NCI-H69 (cell line): ENCODE data around the gene SPOCK1.

Experiments used
- DNase-seq: peaks from one replicate; lab custom pipeline; 2025; lab: John Stamatoyannopoulos, UW

SPOCK1 gene

GRCh38 chr5:137195483-137195882, 303.6 kb downstream of the SPOCK1 start:
- peak; percentile 34 for DNase-seq

GRCh38 chr5:137194300-137194699, 304.8 kb downstream of the SPOCK1 start:
- no peak for DNase-seq

GRCh38 chr5:137192293-137192743, 306.8 kb downstream of the SPOCK1 start:
- DNase-seq, result peak; percentile 55

- no peak for DNase-seq
Observed at GRCh38 chr5:137191179-137191578, 307.9 kb downstream of the SPOCK1 start.

GRCh38 chr5:137190441-137190840, 308.7 kb downstream of the SPOCK1 start:
- no peak for DNase-seq

GRCh38 chr5:137190031-137190430, 309.1 kb downstream of the SPOCK1 start:
- DNase-seq, result no peak

GRCh38 chr5:137188566-137188965, 310.6 kb downstream of the SPOCK1 start:
- DNase-seq, result no peak

GRCh38 chr5:137186759-137187461, 312.2 kb downstream of the SPOCK1 start:
- DNase-seq, result no peak

- no peak for DNase-seq
Observed at GRCh38 chr5:137185193-137185592, 313.9 kb downstream of the SPOCK1 start.

GRCh38 chr5:137184734-137185133, 314.4 kb downstream of the SPOCK1 start:
- DNase-seq, result no peak

- DNase-seq, result no peak
Observed at GRCh38 chr5:137182576-137182975, 316.6 kb downstream of the SPOCK1 start.

GRCh38 chr5:137181667-137182066, 317.5 kb downstream of the SPOCK1 start:
- no peak for DNase-seq

GRCh38 chr5:137179203-137179602, 319.9 kb downstream of the SPOCK1 start:
- peak; percentile 91 for DNase-seq

- no peak for DNase-seq
Observed at GRCh38 chr5:137176609-137177008, 322.5 kb downstream of the SPOCK1 start.

GRCh38 chr5:137176126-137176525, 323.0 kb downstream of the SPOCK1 start:
- DNase-seq, result peak; percentile 20

GRCh38 chr5:137174196-137174595, 324.9 kb downstream of the SPOCK1 start:
- peak; percentile 44 for DNase-seq

GRCh38 chr5:137172258-137172657, 326.9 kb downstream of the SPOCK1 start:
- DNase-seq, result no peak

GRCh38 chr5:137167187-137167586, 331.9 kb downstream of the SPOCK1 start:
- DNase-seq, result no peak

GRCh38 chr5:137164961-137165360, 334.2 kb downstream of the SPOCK1 start:
- no peak for DNase-seq

GRCh38 chr5:137164536-137164935, 334.6 kb downstream of the SPOCK1 start:
- no peak for DNase-seq

- no peak for DNase-seq
Observed at GRCh38 chr5:137158691-137159090, 340.4 kb downstream of the SPOCK1 start.

- peak; percentile 46 for DNase-seq
Observed at GRCh38 chr5:137156180-137156579, 342.9 kb downstream of the SPOCK1 start.

- DNase-seq, result peak; percentile 96
Observed at GRCh38 chr5:137155261-137156000, 343.7 kb downstream of the SPOCK1 start.
